Mesothelial cell of epicardium (in vitro differentiated cells): ENCODE measurements around the gene ELK3. TPM values are rescaled to one million over a fixed set of nuclear protein-coding genes. Genes with fewer than 3 reads are reported as not detected.

ENCODE experiments used
- DNase-seq, 2 experiments: peaks; one replicate each; pipeline ENCODE4 v3.0.0; 2021; ENCODE audit warnings: low spot score in 2 of 2; ENCODE audit not compliant: unreplicated experiment in 2 of 2
- H3K27ac Mint-ChIP-seq: 2 replicates; pipeline ENCODE4 v1.8.0; 2021; ENCODE audit warnings: mixed read lengths
- H3K27me3 Mint-ChIP-seq: 2 replicates; pipeline ENCODE4 v1.8.0; 2021; ENCODE audit warnings: low read depth, mixed read lengths
- H3K36me3 Mint-ChIP-seq: 2 replicates; pipeline ENCODE4 v1.8.0; 2021; ENCODE audit warnings: mixed read lengths
- H3K4me1 Mint-ChIP-seq: 2 replicates; pipeline ENCODE4 v1.8.0; 2021; ENCODE audit warnings: mixed read lengths
- H3K4me3 Mint-ChIP-seq: 2 replicates; pipeline ENCODE4 v1.8.0; 2021; ENCODE audit warnings: mild to moderate bottlenecking, moderate library complexity, mixed read lengths
- H3K9me3 Mint-ChIP-seq: 2 replicates; pipeline ENCODE4 v1.8.0; 2021; ENCODE audit warnings: mixed read lengths
- total RNA-seq: library from RNA; stranded (reverse); gene quantifications from 3 replicates; pipeline ENCODE4 v1.2.1, GENCODE V29; 2021
- TF ChIP-seq, protein P1 (sequence below): fragments of 200-600 bp; sonication (generic); IDR thresholded peaks from one replicate; pipeline ENCODE4 v1.5.0; 2021; ENCODE audit warnings: antibody characterized with exemption; ENCODE audit not compliant: unreplicated experiment

The ELK3 gene
- total RNA-seq, 1 donor from 2014 or later, result 27.2 TPM

DNA sequence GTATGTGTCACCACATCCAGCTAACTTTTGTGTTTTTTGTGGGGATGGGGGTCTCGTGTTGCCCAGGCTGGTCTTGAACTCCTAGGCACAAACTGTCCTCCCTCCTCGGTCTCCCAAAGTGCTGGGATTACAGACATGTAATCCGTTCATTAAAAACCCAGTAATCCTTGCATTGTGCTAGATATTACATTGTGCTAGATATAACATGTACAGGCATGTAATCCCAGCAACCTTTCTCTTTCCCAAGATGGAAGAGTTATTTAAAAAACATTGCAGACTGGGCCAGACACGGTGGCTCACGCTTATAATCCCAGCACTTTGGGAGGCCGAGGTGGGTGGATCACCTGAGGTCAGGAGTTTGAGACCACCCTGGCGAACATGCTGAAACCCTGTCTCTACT is 19.7 kb downstream of the ELK3 start:
- TF ChIP-seq, protein P1, sequence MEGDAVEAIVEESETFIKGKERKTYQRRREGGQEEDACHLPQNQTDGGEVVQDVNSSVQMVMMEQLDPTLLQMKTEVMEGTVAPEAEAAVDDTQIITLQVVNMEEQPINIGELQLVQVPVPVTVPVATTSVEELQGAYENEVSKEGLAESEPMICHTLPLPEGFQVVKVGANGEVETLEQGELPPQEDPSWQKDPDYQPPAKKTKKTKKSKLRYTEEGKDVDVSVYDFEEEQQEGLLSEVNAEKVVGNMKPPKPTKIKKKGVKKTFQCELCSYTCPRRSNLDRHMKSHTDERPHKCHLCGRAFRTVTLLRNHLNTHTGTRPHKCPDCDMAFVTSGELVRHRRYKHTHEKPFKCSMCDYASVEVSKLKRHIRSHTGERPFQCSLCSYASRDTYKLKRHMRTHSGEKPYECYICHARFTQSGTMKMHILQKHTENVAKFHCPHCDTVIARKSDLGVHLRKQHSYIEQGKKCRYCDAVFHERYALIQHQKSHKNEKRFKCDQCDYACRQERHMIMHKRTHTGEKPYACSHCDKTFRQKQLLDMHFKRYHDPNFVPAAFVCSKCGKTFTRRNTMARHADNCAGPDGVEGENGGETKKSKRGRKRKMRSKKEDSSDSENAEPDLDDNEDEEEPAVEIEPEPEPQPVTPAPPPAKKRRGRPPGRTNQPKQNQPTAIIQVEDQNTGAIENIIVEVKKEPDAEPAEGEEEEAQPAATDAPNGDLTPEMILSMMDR, result no peak
- Mint-ChIP-seq H3K36me3 (no peaks in the 10 kb centered on the region), H3K27ac (no peak overlapping the region), H3K9me3 (no peaks in the 10 kb centered on the region), H3K27me3 (no peaks in the 10 kb centered on the region), H3K4me1 (peaks cover 48% of the 10 kb centered on the region), H3K4me3 (no peak overlapping the region)
- no peak for DNase-seq

DNA sequence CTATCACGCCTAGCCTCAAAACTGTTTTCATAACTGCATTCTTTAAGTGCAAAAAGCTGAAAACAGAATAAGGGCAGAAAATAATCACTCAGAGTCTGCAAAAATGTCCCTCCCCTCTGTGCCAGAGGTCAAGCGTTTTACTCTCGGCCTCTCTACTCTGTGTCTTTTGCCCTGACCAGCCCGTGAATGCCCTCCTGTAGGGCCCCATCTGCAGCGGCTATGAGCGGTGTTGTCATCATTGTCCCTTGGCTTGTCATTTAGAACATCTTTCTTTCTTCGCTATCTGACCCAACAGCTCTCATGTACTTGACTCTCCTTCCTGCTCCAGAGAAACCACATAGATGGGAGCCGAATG is 21.7 kb downstream of the ELK3 start:
- H3K9me3 Mint-ChIP-seq, result no peaks in the 10 kb centered on the region
- H3K4me3 Mint-ChIP-seq, result no peak overlapping the region
- peaks cover 60% of the 10 kb centered on the region for H3K4me1 Mint-ChIP-seq
- no peak overlapping the region for H3K27ac Mint-ChIP-seq
- DNase-seq, result no peak
- TF ChIP-seq, protein P1, result no peak
- no peaks in the 10 kb centered on the region for H3K36me3 Mint-ChIP-seq
- H3K27me3 Mint-ChIP-seq, result no peaks in the 10 kb centered on the region

DNA sequence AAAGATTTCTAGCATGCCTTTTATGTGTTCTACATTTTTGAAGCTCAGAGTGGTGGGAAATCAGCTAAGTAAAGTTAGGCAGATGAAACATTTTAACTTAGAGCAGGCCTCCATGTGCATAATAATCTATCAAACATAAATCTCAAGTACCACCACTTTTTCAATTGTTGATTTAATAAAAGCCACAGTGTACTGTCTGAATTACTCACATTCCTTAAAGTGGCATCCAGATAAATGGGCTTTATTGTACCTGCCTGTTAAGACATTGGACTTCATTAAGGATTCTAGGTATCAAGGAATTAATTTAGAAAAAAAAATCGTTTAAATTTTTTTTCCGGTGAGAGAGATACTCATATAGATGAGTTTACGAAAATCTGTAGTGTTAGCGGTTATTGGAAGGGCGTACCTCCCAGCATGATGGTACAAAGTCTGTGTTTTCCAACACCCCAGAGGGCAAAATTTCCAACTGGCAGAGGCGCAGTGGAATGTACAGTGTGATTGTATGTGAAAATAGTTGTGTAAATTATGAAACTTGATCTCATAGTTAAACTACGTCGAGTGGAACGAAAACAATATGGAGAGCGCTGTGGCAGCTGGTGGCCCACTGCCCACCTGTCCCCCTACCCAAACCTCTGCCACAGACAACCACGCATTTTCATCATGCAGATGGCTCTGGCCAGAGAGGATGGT is 25.0 kb downstream of the ELK3 start:
- TF ChIP-seq, protein P1, result no peak
- H3K36me3 Mint-ChIP-seq, result no peaks in the 10 kb centered on the region
- H3K27ac Mint-ChIP-seq, result peak overlapping the region; percentile 96
- H3K27me3 Mint-ChIP-seq, result no peaks in the 10 kb centered on the region
- peaks cover 2% of the 10 kb centered on the region for H3K9me3 Mint-ChIP-seq
- peaks cover 64% of the 10 kb centered on the region for H3K4me1 Mint-ChIP-seq
- peak overlapping the region; percentile 38 for H3K4me3 Mint-ChIP-seq
- DNase-seq, result no peak

DNA sequence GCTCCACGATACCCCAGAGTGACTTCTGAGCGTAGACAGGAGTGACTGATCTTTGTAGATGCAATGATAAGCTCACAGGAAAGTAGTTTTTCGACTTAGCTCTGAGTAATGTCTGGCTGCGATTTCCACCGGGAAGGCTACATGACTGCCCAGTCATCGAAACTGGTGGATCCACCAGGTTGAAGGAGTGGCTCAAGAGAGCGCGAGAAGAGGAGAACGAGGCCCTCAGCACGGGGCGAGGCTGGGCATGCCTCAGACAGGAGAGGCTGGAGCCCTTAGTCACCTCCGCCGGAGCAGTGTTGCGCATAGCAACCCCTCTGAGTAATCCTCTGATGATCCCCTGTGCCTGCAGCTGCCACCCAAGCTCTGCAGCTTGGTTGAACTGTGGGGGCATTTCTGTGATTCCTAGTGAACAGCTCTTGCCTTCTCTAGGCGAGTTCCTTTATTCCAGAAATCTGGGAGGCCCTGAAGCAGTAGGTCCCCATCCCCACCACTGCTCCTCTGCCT is 25.6 kb downstream of the ELK3 start:
- Mint-ChIP-seq H3K4me1 (peaks cover 69% of the 10 kb centered on the region), H3K4me3 (peak overlapping the region; percentile 38), H3K9me3 (peaks cover 2% of the 10 kb centered on the region), H3K36me3 (no peaks in the 10 kb centered on the region), H3K27me3 (no peaks in the 10 kb centered on the region), H3K27ac (peak overlapping the region; percentile 96)
- TF ChIP-seq, protein P1, result no peak
- DNase-seq, result no peak

DNA sequence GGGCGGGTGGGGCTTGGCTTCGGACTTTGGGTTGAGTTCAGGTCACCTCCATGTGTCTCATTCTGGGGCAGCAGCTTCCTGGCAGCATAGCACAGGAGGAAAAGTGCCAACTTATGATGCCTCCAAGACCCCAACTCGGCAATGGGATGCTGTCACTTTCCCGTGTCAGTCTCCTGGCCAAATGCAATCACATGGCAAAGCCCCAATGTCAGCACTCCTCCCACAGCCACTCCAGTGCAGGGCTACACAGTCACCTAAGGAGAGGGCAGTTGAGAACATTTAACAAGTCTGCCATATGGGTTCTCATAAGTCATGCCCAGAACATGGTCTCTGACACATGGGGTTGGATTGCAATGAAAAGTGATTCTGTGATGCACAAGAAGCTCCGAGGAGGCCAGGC is 26.7 kb downstream of the ELK3 start:
- TF ChIP-seq, protein P1, result no peak
- H3K9me3 Mint-ChIP-seq, result peaks cover 2% of the 10 kb centered on the region
- no peaks in the 10 kb centered on the region for H3K27me3 Mint-ChIP-seq
- no peak for DNase-seq
- no peak overlapping the region for H3K4me3 Mint-ChIP-seq
- no peak overlapping the region for H3K27ac Mint-ChIP-seq
- peaks cover 73% of the 10 kb centered on the region for H3K4me1 Mint-ChIP-seq
- no peaks in the 10 kb centered on the region for H3K36me3 Mint-ChIP-seq
